Measurements from ENCODE around the gene RELN.
"Not testable (repeated sequence)": the region's sequence is repeated elsewhere in the genome, so short reads cannot be mapped to it uniquely, and the experiment has no call there.

RELN gene

DNA sequence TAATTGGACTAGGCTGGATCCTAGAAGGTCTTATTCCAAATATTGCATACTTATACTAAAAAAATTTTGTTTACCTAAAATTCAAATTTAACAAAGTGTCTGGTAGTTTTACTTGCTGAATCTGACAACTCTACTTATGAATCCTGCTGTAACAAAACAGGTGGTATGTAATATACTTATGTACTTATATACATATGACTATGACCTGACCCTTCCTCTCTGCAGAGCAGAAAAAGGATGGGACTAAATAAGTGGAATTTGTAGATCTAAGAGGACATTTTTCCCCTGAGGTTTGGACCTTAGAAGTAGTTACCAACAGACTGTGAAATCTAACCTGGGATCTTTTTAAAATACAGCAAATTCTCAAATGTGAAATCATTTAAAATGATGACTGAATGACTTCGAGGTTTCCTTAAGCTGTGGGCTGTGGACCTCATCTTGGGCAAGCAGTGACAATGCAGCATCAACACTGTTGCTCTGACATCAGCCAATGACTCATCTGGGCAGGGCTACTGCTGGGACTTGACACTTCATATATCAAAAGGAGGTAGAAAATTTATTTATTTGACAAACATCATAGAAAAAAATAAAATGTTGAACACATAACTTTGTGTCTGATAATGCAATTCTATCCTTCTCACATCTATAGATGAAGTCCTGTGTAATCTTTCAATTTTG, 73.6 kb downstream of the RELN start:
- in situ Hi-C loops (cut with HindIII; ENCODE audit: low sequenced_read_pairs): no loop called here
- no peak for TF ChIP-seq CTCF (IDR thresholded peaks at IDR 0.05; ENCODE audit: low read depth, low read length)
- no peak overlapping the region for H3K4me3 ChIP-seq (ENCODE audit: low read depth, low read length)
- DNase-seq (ENCODE audit: low read depth, low spot score): no peak

GRCh38 chr7:103914147-103914899, 75.1 kb downstream of the RELN start:
- DNase-seq (ENCODE audit: low read depth, low spot score): peak; percentile 26
- no peak for TF ChIP-seq CTCF (IDR thresholded peaks at IDR 0.05; ENCODE audit: low read depth, low read length)
- H3K4me3 ChIP-seq (ENCODE audit: low read depth, low read length): no peak overlapping the region
- in situ Hi-C loops (cut with HindIII; ENCODE audit: low sequenced_read_pairs): no loop called here

- no peak for TF ChIP-seq CTCF (IDR thresholded peaks at IDR 0.05; ENCODE audit: low read depth, low read length)
- H3K4me3 ChIP-seq (ENCODE audit: low read depth, low read length): no peak overlapping the region
- in situ Hi-C loops (cut with HindIII; ENCODE audit: low sequenced_read_pairs): no loop called here
- DNase-seq (ENCODE audit: low read depth, low spot score): no peak
Measured at GRCh38 chr7:103912891-103913605, 76.4 kb downstream of the RELN start.

DNA sequence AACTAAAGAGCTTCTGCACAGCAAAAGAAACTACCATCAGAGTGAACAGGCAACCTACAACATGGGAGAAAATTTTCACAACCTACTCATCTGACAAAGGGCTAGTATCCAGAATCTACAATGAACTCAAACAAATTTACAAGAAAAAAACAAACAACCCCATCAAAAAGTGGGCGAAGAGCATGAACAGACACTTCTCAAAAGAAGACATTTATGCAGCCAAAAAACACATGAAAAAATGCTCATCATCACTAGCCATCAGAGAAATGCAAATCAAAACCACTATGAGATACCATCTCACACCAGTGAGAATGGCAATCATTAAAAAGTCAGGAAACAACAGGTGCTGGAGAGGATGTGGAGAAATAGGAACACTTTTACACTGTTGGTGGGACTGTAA, 78.4 kb downstream of the RELN start:
- H3K4me3 ChIP-seq (ENCODE audit: low read depth, low read length); DNase-seq (ENCODE audit: low read depth, low spot score); in situ Hi-C loops (cut with HindIII; ENCODE audit: low sequenced_read_pairs): not testable (repeated sequence)

GRCh38 chr7:103905997-103906396, 83.5 kb downstream of the RELN start:
- in situ Hi-C loops (cut with HindIII; ENCODE audit: low sequenced_read_pairs): no loop called here
- no peak overlapping the region for H3K4me3 ChIP-seq (ENCODE audit: low read depth, low read length)
- no peak for DNase-seq (ENCODE audit: low read depth, low spot score)
- TF ChIP-seq CTCF (IDR thresholded peaks at IDR 0.05; ENCODE audit: low read depth, low read length): no peak

GRCh38 chr7:103902917-103903316, 86.5 kb downstream of the RELN start:
- DNase-seq (ENCODE audit: low read depth, low spot score): peak; percentile 53
- no peak overlapping the region for H3K4me3 ChIP-seq (ENCODE audit: low read depth, low read length)
- in situ Hi-C loops (cut with HindIII; ENCODE audit: low sequenced_read_pairs): no loop called here
- no peak for TF ChIP-seq CTCF (IDR thresholded peaks at IDR 0.05; ENCODE audit: low read depth, low read length)

GRCh38 chr7:103896826-103897225, 92.6 kb downstream of the RELN start:
- H3K4me3 ChIP-seq (ENCODE audit: low read depth, low read length); DNase-seq (ENCODE audit: low read depth, low spot score); in situ Hi-C loops (cut with HindIII; ENCODE audit: low sequenced_read_pairs): not testable (repeated sequence)

Measured in astrocyte of the spinal cord (primary cell).